WTC11 (cell line): ENCODE data around the gene SCN4A.
"Not testable (repeated sequence)": the region's sequence is repeated elsewhere in the genome, so short reads cannot be mapped to it uniquely, and the experiment has no call there.

Source experiments
- ELF4 ChIP-seq: sonication (generic); formaldehyde crosslinking; IDR thresholded peaks from 2 replicates; pipeline ENCODE4 v1.8.1; 2022; ENCODE audit warnings: low read depth, mild to moderate bottlenecking, moderate library complexity, missing genetic modification reagents
- FOXJ3 ChIP-seq: sonication (generic); formaldehyde crosslinking; IDR thresholded peaks from 2 replicates; pipeline ENCODE4 v1.9.0; 2021; ENCODE audit warnings: missing genetic modification reagents, mild to moderate bottlenecking, borderline replicate concordance
- MLX ChIP-seq: sonication (generic); formaldehyde crosslinking; IDR thresholded peaks from 2 replicates; pipeline ENCODE4 v1.8.1; 2023; ENCODE audit warnings: mild to moderate bottlenecking, missing genetic modification reagents, moderate library complexity
- TF ChIP-seq, protein P1 (sequence below): fragments of 200-600 bp; IDR thresholded peaks from 2 replicates; pipeline ENCODE4 v1.8.0; 2022; ENCODE audit warnings: antibody characterized with exemption

- not testable (repeated sequence) for TF ChIP-seq MLX (CRISPR knock-in tag); ELF4; FOXJ3 (CRISPR knock-in tag)
- TF ChIP-seq, protein P1, sequence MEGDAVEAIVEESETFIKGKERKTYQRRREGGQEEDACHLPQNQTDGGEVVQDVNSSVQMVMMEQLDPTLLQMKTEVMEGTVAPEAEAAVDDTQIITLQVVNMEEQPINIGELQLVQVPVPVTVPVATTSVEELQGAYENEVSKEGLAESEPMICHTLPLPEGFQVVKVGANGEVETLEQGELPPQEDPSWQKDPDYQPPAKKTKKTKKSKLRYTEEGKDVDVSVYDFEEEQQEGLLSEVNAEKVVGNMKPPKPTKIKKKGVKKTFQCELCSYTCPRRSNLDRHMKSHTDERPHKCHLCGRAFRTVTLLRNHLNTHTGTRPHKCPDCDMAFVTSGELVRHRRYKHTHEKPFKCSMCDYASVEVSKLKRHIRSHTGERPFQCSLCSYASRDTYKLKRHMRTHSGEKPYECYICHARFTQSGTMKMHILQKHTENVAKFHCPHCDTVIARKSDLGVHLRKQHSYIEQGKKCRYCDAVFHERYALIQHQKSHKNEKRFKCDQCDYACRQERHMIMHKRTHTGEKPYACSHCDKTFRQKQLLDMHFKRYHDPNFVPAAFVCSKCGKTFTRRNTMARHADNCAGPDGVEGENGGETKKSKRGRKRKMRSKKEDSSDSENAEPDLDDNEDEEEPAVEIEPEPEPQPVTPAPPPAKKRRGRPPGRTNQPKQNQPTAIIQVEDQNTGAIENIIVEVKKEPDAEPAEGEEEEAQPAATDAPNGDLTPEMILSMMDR: not testable (repeated sequence)
Measured at GRCh38 chr17:63894821-63895220, 77.9 kb downstream of the SCN4A start.
